IPS DF 19.7 (cell line): ENCODE data around the gene ANKHD1.
A peak's percentile ranks its signal among the peaks of the same experiment; 100 is the strongest.

Source experiments
- DNase-seq: peaks from one replicate; pipeline ENCODE4 v3.0.0-alpha.2; 2013; ENCODE audit warnings: low read depth, low spot score

ANKHD1 gene, protein sequence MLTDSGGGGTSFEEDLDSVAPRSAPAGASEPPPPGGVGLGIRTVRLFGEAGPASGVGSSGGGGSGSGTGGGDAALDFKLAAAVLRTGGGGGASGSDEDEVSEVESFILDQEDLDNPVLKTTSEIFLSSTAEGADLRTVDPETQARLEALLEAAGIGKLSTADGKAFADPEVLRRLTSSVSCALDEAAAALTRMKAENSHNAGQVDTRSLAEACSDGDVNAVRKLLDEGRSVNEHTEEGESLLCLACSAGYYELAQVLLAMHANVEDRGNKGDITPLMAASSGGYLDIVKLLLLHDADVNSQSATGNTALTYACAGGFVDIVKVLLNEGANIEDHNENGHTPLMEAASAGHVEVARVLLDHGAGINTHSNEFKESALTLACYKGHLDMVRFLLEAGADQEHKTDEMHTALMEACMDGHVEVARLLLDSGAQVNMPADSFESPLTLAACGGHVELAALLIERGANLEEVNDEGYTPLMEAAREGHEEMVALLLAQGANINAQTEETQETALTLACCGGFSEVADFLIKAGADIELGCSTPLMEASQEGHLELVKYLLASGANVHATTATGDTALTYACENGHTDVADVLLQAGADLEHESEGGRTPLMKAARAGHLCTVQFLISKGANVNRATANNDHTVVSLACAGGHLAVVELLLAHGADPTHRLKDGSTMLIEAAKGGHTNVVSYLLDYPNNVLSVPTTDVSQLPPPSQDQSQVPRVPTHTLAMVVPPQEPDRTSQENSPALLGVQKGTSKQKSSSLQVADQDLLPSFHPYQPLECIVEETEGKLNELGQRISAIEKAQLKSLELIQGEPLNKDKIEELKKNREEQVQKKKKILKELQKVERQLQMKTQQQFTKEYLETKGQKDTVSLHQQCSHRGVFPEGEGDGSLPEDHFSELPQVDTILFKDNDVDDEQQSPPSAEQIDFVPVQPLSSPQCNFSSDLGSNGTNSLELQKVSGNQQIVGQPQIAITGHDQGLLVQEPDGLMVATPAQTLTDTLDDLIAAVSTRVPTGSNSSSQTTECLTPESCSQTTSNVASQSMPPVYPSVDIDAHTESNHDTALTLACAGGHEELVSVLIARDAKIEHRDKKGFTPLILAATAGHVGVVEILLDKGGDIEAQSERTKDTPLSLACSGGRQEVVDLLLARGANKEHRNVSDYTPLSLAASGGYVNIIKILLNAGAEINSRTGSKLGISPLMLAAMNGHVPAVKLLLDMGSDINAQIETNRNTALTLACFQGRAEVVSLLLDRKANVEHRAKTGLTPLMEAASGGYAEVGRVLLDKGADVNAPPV (N-terminal part only)

GRCh38 chr5:140401362-140402257, at the start of gene ANKHD1:
Gene ANKHD1, plus strand, starts transcription at chr5:140401833. Its CDS starts 135 bp downstream, at chr5:140401968.
- DNase-seq = peak; percentile 100

DNA sequence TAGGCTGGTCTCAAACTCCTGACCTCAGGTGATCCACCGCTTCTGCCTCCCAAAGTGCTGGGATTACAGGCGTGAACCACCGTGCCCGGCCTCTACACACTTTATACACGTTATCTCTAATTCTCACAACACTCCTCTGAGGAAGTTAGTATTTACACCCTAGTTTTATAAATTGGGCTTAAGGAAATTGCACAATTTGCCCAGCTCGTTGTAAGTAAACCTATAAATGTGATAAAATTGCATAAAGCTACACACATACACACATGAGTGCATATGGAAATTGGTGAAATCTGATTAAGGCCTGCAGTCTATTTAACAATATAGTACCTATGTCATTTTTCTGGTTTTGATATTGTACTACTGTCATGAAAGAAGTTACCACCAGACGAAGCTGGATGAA, 46.1 kb upstream of the ANKHD1 start:
- no peak for DNase-seq

GRCh38 chr5:140356853-140357725, 44.5 kb upstream of the ANKHD1 start:
- DNase-seq = no peak

DNA sequence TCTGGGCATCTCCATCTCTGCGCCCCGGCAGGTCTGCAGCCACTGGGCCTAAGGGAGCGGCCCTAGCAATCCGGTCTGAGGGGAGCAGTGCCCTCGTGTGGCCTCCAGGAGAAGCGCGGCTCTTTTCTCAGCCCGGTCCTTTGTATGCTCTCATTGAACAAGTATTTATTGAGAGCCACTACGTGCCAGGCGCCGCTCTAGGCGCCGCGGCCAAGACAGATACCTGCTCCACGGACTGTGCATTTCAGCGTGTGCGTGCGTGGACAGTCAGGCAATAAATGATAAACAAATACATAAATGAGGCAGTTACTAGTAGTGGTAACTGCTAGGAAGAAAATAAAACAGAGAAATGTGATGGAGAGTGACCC, 43.9 kb upstream of the ANKHD1 start:
- no peak for DNase-seq

DNA sequence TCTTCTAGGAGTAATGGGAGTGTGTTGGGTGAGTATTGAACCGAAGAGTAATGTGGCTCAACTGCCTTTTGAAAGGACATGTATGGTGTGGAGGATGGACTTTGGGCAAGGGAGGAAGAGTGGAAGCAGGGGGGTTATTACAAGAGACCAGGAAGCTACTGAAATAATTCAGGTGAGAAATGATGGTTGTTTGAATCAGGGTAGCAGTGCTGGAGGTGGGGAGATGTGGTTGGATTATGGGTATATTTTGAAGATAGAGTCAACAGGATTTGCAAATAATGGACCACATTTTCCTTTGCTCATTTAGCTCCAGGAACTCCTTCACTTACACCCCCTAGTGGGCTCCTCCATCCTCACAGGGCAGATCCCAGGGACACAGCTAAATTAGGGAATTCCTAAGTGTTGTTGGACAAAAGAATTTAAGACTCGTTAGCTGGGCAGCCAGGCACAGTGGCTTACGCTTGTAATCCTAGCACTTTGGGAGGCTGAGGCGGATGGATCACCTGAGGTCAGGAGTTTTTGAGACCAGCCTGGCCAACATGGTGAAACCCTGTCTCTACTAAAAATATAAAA, 42.8 kb upstream of the ANKHD1 start:
- DNase-seq = no peak

- no peak for DNase-seq
Observed at GRCh38 chr5:140360101-140360500, 41.5 kb upstream of the ANKHD1 start, which contains the start of gene SLC4A9. Gene SLC4A9, plus strand, starts transcription at chr5:140360194. Its CDS starts 43 bp downstream, at chr5:140360237.

DNA sequence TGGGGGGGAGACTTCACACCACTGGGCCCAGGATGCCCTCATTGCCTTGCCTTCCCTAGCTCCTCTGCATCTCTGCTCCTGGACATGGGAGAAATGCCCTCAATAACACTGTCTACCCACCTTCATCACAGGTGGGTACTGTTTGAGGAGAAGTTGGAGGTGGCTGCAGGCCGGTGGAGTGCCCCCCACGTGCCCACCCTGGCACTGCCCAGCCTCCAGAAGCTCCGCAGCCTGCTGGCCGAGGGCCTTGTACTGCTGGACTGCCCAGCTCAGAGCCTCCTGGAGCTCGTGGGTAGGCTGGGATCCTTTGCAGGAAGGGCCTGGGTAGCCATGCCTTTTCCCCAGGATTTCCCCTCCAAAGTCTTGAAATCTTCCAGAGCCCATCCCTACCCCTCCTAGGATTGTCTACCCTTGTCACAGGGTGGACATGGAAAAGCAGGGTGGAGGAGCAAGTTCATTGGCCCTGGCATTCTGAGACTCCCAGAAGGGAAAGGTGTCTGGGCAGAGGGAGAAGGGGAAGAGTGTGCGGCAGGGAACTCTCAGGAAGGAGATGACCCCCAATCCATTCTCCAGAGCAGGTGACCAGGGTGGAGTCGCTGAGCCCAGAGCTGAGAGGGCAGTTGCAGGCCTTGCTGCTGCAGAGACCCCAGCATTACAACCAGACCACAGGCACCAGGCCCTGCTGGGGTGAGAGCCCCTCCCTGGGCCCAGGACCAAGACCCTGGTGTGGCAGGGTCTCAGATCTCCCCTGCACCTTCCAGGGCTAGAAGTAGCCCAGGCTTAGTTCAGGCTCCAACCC, 40.8 kb upstream of the ANKHD1 start:
- DNase-seq = no peak

GRCh38 chr5:140361901-140362300, 39.7 kb upstream of the ANKHD1 start:
- no peak for DNase-seq

- DNase-seq = no peak
Observed at GRCh38 chr5:140362311-140362710, 39.3 kb upstream of the ANKHD1 start.

DNA sequence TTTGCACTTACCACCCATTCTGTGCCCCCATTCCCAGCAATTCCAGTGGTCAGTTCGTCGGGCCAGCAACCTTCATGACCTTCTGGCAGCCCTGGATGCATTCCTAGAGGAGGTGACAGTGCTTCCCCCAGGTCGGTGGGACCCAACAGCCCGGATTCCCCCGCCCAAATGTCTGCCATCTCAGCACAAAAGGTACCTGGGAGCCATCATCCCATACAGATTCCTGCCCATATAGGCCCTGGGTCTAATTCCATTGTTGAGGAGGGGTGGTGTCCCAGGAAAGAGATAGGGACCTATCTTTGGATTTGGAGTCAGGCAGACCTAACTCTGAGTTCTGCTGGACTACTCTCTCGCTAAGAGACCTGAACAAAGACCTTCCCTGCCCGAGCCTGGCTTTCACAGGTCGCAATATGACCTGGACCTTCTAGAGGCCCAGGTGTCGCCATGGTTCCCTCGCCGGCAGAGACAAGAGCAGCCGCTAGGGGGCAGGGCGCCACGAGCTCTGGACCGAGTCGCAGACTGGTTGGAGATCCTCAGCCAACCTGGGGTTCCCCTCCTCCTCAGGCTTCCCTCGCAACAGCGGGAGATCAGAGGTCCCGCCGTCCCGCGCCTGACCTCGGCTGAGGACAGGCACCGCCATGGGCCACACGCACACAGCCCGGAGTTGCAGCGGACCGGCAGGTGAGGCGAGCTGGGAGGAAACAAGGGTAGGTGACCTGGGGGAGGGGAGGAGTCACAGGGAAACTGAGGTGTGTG, 38.6 kb upstream of the ANKHD1 start:
- no peak for DNase-seq

DNA sequence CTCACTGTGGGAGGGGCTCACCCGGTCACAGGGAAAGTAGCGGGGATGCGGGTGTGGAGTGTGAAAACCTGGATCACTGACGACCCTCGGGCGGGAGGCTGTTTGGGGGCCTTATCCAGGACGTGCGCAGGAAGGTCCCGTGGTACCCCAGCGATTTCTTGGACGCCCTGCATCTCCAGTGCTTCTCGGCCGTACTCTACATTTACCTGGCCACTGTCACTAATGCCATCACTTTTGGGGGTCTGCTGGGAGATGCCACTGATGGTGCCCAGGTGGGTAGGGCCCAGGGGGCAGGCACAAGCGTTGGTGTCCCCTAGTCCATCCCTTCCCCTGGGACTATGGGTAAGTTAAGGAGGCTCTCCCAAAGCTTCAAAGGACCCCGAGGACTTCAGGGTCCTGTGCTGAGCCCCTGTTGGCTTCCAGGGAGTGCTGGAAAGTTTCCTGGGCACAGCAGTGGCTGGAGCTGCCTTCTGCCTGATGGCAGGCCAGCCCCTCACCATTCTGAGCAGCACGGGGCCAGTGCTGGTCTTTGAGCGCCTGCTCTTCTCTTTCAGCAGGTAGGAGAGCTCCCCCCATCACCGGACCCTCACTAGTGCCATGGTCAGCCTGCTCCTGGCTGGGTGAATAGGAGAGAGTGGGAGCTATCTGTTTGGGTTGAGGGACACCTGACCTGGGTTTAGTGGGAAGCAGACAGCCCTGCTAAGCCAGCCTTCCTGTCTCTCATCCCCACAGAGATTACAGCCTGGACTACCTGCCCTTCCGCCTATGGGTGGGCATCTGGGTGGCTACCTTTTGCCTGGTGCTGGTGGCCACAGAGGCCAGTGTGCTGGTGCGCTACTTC, 37.8 kb upstream of the ANKHD1 start:
- DNase-seq = no peak

GRCh38 chr5:140364472-140364765, 37.2 kb upstream of the ANKHD1 start:
- DNase-seq = no peak

DNA sequence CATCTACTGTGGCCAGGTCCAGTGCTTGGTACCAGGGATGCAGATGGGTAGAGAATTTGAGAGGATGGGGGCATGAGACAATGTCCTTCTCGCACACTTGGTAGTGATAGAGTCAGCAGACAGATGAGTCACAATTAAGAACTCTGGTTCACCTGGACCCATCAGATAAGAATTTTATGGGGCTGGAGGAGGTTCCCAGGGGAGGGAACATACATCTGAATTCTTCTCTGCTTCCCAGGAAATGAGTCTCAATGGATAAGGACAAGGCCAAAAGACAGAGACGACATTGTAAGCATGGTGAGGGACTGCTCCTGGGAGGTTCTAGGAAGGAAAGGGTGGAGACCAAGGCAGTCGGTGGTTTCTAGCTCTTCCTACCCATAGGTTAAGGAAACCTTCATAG, 36.4 kb upstream of the ANKHD1 start:
- DNase-seq = no peak

DNA sequence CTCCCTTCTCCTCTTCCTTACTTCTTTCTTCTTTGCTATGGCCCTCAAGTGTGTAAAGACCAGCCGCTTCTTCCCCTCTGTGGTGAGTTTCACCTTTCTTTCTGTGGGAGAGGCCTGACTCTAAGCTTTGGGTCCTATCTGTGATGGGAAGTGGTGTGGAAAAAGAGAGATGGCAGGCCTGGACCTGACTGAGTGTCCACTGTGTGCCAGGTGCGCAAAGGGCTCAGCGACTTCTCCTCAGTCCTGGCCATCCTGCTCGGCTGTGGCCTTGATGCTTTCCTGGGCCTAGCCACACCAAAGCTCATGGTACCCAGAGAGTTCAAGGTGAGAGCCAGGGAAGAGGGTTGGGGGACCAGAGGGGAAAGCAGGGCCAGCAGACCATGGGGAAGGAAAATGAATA, 35.7 kb upstream of the ANKHD1 start:
- DNase-seq = no peak

DNA sequence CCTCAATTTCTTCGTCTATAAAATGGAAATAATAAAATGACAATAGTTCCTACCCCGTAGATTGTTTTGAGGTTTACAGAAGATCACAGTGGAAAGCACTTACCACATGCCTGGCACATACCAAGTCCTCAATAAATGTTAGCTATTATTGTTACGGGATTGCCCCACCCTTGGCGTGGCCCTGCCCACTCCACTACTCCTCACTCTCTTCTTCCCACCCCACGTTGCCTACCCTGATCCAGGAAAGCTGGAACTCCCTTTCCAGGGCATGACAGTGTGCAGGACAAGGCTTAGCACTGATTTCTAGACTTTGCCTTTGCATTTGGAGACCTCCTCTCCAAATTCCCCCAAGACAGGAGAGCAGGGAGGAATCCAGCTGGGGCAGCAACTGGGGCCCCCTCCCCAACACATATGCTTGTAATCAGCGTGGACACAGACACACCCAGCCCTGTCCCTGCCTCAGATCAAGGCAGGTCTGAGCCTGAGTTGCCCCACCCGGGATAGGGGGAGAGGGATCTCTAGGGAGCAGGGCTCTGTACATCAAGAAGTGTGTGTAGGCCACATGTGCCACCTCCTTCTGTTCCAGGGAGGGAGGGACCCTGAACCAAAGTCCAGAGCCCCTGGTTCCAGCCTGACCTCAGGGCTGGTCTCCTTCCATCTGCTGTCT, 34.9 kb upstream of the ANKHD1 start:
- DNase-seq = no peak

DNA sequence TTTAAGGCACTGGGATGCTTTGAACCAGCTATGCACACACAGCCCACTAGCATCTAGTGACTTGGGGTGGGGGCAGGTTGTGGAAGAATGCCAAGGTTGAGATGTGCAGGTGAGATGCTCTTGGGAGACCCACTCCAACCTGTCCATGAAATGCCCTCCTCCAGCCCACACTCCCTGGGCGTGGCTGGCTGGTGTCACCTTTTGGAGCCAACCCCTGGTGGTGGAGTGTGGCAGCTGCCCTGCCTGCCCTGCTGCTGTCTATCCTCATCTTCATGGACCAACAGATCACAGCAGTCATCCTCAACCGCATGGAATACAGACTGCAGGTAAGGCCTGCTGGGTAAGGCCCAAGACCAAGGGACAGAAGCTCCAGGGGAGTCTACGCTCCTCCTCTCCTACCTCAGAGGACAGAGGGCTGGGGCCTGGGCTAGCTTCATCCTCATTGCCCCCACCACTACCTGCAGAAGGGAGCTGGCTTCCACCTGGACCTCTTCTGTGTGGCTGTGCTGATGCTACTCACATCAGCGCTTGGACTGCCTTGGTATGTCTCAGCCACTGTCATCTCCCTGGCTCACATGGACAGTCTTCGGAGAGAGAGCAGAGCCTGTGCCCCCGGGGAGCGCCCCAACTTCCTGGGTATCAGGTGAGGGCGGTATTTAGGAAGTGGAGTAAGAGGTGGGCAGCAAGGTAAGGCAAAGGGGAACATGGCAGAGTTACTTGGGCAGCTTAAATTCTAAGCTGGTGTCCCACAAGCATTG, 34.2 kb upstream of the ANKHD1 start:
- no peak for DNase-seq
